Hepatic stellate cell (primary cell): ENCODE measurements around the gene GPSM3.
"Not testable (repeated sequence)": the region's sequence is repeated elsewhere in the genome, so short reads cannot be mapped to it uniquely, and the experiment has no call there.

Experiments
- DNase-seq: peaks from one replicate; pipeline ENCODE4 v3.0.0; 2011; ENCODE audit warnings: low spot score

The GPSM3 gene

GRCh38 chr6:32149932-32150870 is 42.2 kb downstream of the GPSM3 start:
- DNase-seq: no peak

GRCh38 chr6:32149092-32149755 is 43.2 kb downstream of the GPSM3 start:
- no peak for DNase-seq

GRCh38 chr6:32148289-32149091 is 44.0 kb downstream of the GPSM3 start:
- DNase-seq: no peak

GRCh38 chr6:32147401-32148132 is 44.9 kb downstream of the GPSM3 start:
- no peak for DNase-seq

GRCh38 chr6:32146687-32147086 is 45.8 kb downstream of the GPSM3 start:
- no peak for DNase-seq

- DNase-seq: no peak
These were observed 46.2 kb downstream of the GPSM3 start for GRCh38 chr6:32146287-32146686.

GRCh38 chr6:32144238-32144637 is 48.2 kb downstream of the GPSM3 start:
- DNase-seq: not testable (repeated sequence)
